Measurements from ENCODE around the gene MEG3.

- TF ChIP-seq CTCF (IDR thresholded peaks at IDR 0.05; ENCODE audit: low read depth, low read length, poor library complexity, severe bottlenecking) (no peak), EZH2phosphoT487 (IDR thresholded peaks at IDR 0.05; ENCODE audit: borderline replicate concordance, low read length) (no peak)
Measured at GRCh38 chr14:100878271-100879146, 52.6 kb downstream of the MEG3 start.

All from DOHH2 (cell line).